HepG2 (cell line): Measurements from ENCODE around the gene OTUD7B. TPM values are rescaled to one million over a fixed set of nuclear protein-coding genes. Genes with fewer than 3 reads are reported as not detected.

Experiments used
- ATAC-seq: fragments of 200-7000 bp; cut with Tn5 transposase; 3 replicates; pipeline ENCODE4 v1.9.1; 2020; ENCODE audit warnings: mild to moderate bottlenecking, moderate library complexity
- BruUV-seq: library from RNA; stranded (reverse); fragments of 400-500 nt; replicated peaks from 2 replicates; lab custom pipeline; 2021; lab: Mats Ljungman, UMichigan
- CTCF ChIA-PET: fragments of 300-600 bp; formaldehyde crosslinking; extraction: SDS; loops from one replicate; lab custom pipeline; 2021; ENCODE audit warnings: low total read pairs, inconsistent platforms, low intra/inter-chr PET ratio; lab: Yijun Ruan, JAX
- POLR2A ChIA-PET: fragments of 350-600 bp; sonication (Branson Sonifier 250); formaldehyde crosslinking; loops from one replicate; lab custom pipeline; 2020; ENCODE audit warnings: antibody characterized with exemption, inconsistent platforms; lab: Yijun Ruan, JAX
- DNase-seq: peaks from one replicate; pipeline ENCODE4 v3.0.0-alpha.2; 2015; ENCODE audit warnings: low spot score
- FAIRE-seq: peaks from 3 replicates; lab custom pipeline; 2011; peaks lifted over from hg19 to GRCh38; lab: Jason Lieb, UNC
- H2AFZ ChIP-seq: one replicate; pipeline ENCODE4 v1.6.1; 2011; ENCODE audit warnings: low read length, inconsistent platforms
- H3K27ac ChIP-seq: fragments of 300-600 bp; 3 replicates; pipeline ENCODE4 v1.8.0; 2011; ENCODE audit warnings: mixed run types, mild to moderate bottlenecking, mixed read lengths, low read length, inconsistent platforms; ENCODE audit not compliant: insufficient read depth; ENCODE audit errors: extremely low read length
- H3K27me3 ChIP-seq, 2 experiments: fragments of 200-600 bp in 1 of 2; 2 replicates in 1 of 2; 3 replicates in 1 of 2; pipeline versions ENCODE4 v1.6.0 to v1.8.0; 2011; ENCODE audit warnings: low read length in 2 of 2, mild to moderate bottlenecking in 2 of 2, moderate library complexity in 2 of 2, inconsistent platforms in 1 of 2; ENCODE audit not compliant: insufficient read depth in 2 of 2, control insufficient read depth in 1 of 2
- H3K36me3 ChIP-seq, 2 experiments: fragments of 200-600 bp in 1 of 2; replicated peaks in 1 of 2; 2 replicates in 1 of 2; 3 replicates in 1 of 2; pipeline versions ENCODE4 v1.5.1 to v1.8.0; 2011; ENCODE audit warnings: low read length in 2 of 2, inconsistent platforms in 1 of 2; ENCODE audit not compliant: insufficient read depth in 2 of 2, control insufficient read depth in 1 of 2
- H3K4me1 ChIP-seq: 2 replicates; pipeline ENCODE4 v1.5.1; 2012; ENCODE audit warnings: low read length, inconsistent platforms; ENCODE audit not compliant: insufficient read depth
- H3K4me2 ChIP-seq: 2 replicates; pipeline ENCODE4 v1.6.0; 2011; ENCODE audit warnings: low read depth, low read length, inconsistent platforms
- H3K4me3 ChIP-seq, 3 experiments: fragments of 200-600 bp in 1 of 3; sonication (generic), shearing (Covaris generic) in 1 of 3; replicated peaks in 1 of 3; 2 replicates each; pipeline ENCODE4 v1.5.1; 2011 to 2016; ENCODE audit warnings: low read length in 3 of 3, inconsistent platforms in 2 of 3, low read depth in 2 of 3, mild to moderate bottlenecking in 2 of 3, control low read depth in 1 of 3, mixed read lengths in 1 of 3; ENCODE audit not compliant: insufficient read depth in 1 of 3
- H3K79me2 ChIP-seq: one replicate; pipeline ENCODE4 v1.6.1; 2011; ENCODE audit warnings: low read length, inconsistent platforms; ENCODE audit not compliant: insufficient read depth
- H3K9ac ChIP-seq: 2 replicates; pipeline ENCODE4 v1.6.0; 2011; ENCODE audit warnings: mild to moderate bottlenecking, low read depth, low read length, inconsistent platforms; ENCODE audit not compliant: insufficient read depth
- H3K9me3 ChIP-seq: 2 replicates; pipeline ENCODE4 v1.5.1; 2012; ENCODE audit warnings: mild to moderate bottlenecking, low read length
- H4K20me1 ChIP-seq: 2 replicates; pipeline ENCODE4 v1.6.0; 2011; ENCODE audit warnings: inconsistent platforms, mild to moderate bottlenecking, low read length, moderate library complexity; ENCODE audit not compliant: insufficient read depth
- ARID5B ChIP-seq: IDR thresholded peaks from 2 replicates; pipeline ENCODE4 v1.4.0; 2020; ENCODE audit warnings: mild to moderate bottlenecking, missing genetic modification reagents
- CSRNP2 ChIP-seq: sonication (generic); formaldehyde crosslinking; conservative IDR thresholded peaks from 2 replicates; pipeline ENCODE4 v1.8.0; 2022; ENCODE audit warnings: low read depth, missing genetic modification reagents
- MXI1 ChIP-seq: IDR thresholded peaks from 3 replicates; pipeline ENCODE4 v1.6.1; 2012; ENCODE audit warnings: low read depth, low read length, inconsistent platforms, borderline replicate concordance
- ZNF350 ChIP-seq: sonication (generic); formaldehyde crosslinking; IDR thresholded peaks from 2 replicates; pipeline ENCODE4 v1.4.0; 2020; ENCODE audit warnings: mild to moderate bottlenecking, low read depth, missing genetic modification reagents, borderline replicate concordance
- ZNF598 ChIP-seq: sonication (generic); formaldehyde crosslinking; IDR thresholded peaks from 2 replicates; pipeline ENCODE4 v1.5.1; 2020; ENCODE audit warnings: mild to moderate bottlenecking, missing genetic modification reagents, borderline replicate concordance
- WGBS: methylation state at CpG from one replicate; pipeline ENCODE4 v1.1.6; 2017; ENCODE audit warnings: low lambda C conversion rate; 5-methylcytosine and 5-hydroxymethylcytosine counted together
- in situ Hi-C: cut with HindIII; loops from 2 replicates; pipeline ENCODE4 v1.10.0; 2017; ENCODE audit warnings: low pct_unique_long_range_greater_than_20kb; ENCODE audit not compliant: extremely low pct_ligation_motif_present
- intact Hi-C: fragments of 100-400 bp; cut with micrococcal nuclease; formaldehyde crosslinking; loops from one replicate; pipeline ENCODE4 v1.10.0; 2022; ENCODE audit not compliant: unreplicated experiment
- polyA plus RNA-seq, 8 experiments: library from polyadenylated mRNA; depleted of rRNA in 3 of 8; stranded (reverse) in 7 of 8; unstranded in 1 of 8; fragments of >200 nt; fragmentation: Illumina TruSeq in 4 of 8; extraction: Trizol in 4 of 8; gene quantifications; 2 replicates each; pipeline versions ENCODE4 v1.2.1 to v1.2.3, GENCODE V29; 2011 to 2016; ENCODE audit warnings: low read depth in 4 of 8, missing spikeins in 1 of 8, mixed read lengths in 1 of 8; ENCODE audit not compliant: insufficient read depth in 1 of 8
- total RNA-seq, 5 experiments: library from RNA; depleted of rRNA; stranded (reverse); fragments of >200 nt; fragmentation: Illumina TruSeq; extraction: Trizol; gene quantifications; 2 replicates each; pipeline ENCODE4 v1.2.3, GENCODE V29; 2016; ENCODE audit warnings: low read depth in 1 of 5

OTUD7B gene
- total and polyA plus RNA-seq, 2 of the 13 experiments (the other 11 are each of a cell fraction or from before 2014, with no cell fraction given), result 5.1 to 11.2 TPM

- POLR2A ChIA-PET, result interaction anchor here (5.0 kb wide), 1 partner anchor 8 kb away, joined by 58 read pairs; the partner anchor contains the start of gene OTUD7B
- in situ Hi-C loops, result no loop called here
- intact Hi-C loops, result no loop called here
- no peak for TF ChIP-seq CSRNP2 (CRISPR knock-in tag)
- TF ChIP-seq ZNF350 (CRISPR knock-in tag), result no peak
- no peak for TF ChIP-seq MXI1
- no peak for TF ChIP-seq ARID5B
- TF ChIP-seq ZNF598, result no peak
- Histone ChIP-seq H3K9ac (no peak overlapping the region), H3K4me3 (no peak overlapping the region), H3K36me3 (no peaks in the 10 kb centered on the region), H3K4me2 (no peak overlapping the region), H3K27me3 (no peaks in the 10 kb centered on the region), H4K20me1 (no peaks in the 10 kb centered on the region), H3K4me1 (peaks cover 37% of the 10 kb centered on the region), H3K79me2 (no peaks in the 10 kb centered on the region), H3K9me3 (no peaks in the 10 kb centered on the region), H3K27ac (no peak overlapping the region), H2AFZ (no peak overlapping the region)
- CTCF ChIA-PET, result no interaction called here
- no peak for DNase-seq
- 81% methylated on average over 3 of the region's 4 CpGs for WGBS
- FAIRE-seq, result no peak
- ATAC-seq, result no peak
- no TSS peak for BruUV-seq
Observed at GRCh38 chr1:150018165-150018564, 7.6 kb upstream of the OTUD7B start.
